Lower leg skin (tissue), 4 donors: Measurements from ENCODE around the gene TEN1. TPM values are rescaled to one million over a fixed set of nuclear protein-coding genes. Genes with fewer than 3 reads are reported as not detected.

Source experiments
- DNase-seq, 2 donors: peaks; one replicate each; pipeline ENCODE4 v3.0.0-alpha.2; 2019; ENCODE audit warnings: low spot score in 2 of 2
- H3K4me3 ChIP-seq: fragments of 200-600 bp; sonication (generic); 2 replicates; pipeline ENCODE4 v1.5.1; 2017; ENCODE audit warnings: mild to moderate bottlenecking, low read depth; ENCODE audit not compliant: poor library complexity, severe bottlenecking
- CTCF ChIP-seq, 3 donors: fragments of 450-650 bp; IDR thresholded peaks; one replicate each; pipeline ENCODE4 v1.5.1; 2016; ENCODE audit warnings: antibody characterized with exemption in 3 of 3, mild to moderate bottlenecking in 3 of 3, moderate library complexity in 2 of 3
- POLR2A ChIP-seq, 2 donors: fragments of 450-650 bp; IDR thresholded peaks; one replicate each; pipeline ENCODE4 v1.6.1; 2016 to 2017; ENCODE audit warnings: antibody characterized with exemption in 2 of 2, mild to moderate bottlenecking in 1 of 2, moderate library complexity in 1 of 2
- WGBS, 2 donors: methylation state at CpG; one replicate each; pipeline ENCODE4 v1.1.5; 2018; 5-methylcytosine and 5-hydroxymethylcytosine counted together
- intact Hi-C: fragments of 100-400 bp; cut with DNase I; formaldehyde crosslinking; loops from one replicate; pipeline ENCODE4 v1.15.0; 2023; ENCODE audit warnings: low total_unique reads
- total RNA-seq, 4 donors: library from RNA; depleted of rRNA; stranded (reverse); fragments of >200 nt; gene quantifications; one replicate each; pipeline ENCODE4 v1.1.0, GENCODE V29; 2016

TEN1 gene
- total RNA-seq, 4 donors from 2014 or later, result 43.7 to 57.9 (median 49.7) TPM

- H3K4me3 ChIP-seq, result no peak overlapping the region
- no peak for TF ChIP-seq CTCF (IDR thresholded peaks at IDR 0.05)
- DNase-seq, result peak; percentile 57 to 92
- intact Hi-C loops, result no loop called here
- WGBS, 2 donors, result 73 to 78% methylated on average over 7 of the region's 7 CpGs
Observed at GRCh38 chr17:75981019-75981615, 2.1 kb downstream of the TEN1 start.

DNA sequence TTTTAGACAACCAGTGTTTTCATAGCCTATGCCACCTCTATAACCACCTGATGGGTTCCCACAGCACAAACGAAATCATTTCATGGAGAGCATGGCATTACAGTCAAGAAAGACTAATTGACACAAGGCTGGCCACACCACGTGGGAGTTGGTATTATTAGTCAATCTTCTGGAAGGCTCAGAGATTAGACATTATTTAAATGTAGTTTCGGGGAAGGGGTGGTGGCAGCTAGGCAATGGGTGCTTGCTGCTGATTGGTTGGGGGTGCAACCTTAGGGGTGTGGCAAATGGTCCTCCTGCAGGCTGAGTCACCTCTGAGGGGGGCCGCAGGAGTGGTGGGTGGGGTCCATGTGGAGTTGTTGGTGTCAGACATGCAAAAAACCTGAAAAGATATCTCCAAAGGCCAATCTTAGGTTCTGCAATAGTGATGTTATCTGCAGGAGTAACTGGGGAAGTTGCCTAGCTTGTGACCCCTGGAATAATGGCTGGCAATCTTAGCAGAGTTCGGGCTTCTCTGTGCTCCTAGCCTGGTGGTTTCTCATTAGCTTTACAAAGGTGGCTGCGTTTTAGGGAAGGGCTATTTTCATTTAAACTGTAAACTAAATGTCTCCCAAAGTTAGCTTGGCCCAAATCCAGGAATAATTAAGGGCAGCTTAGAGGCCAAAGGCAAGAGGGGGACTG is 4.6 kb downstream of the TEN1 start:
- 28 to 29% methylated on average over 6 of the region's 6 CpGs for WGBS, 2 donors
- peak; percentile 84 to 93 for DNase-seq
- no peak for TF ChIP-seq POLR2A (IDR thresholded peaks at IDR 0.05)
- no peak for TF ChIP-seq CTCF (IDR thresholded peaks at IDR 0.05)
- H3K4me3 ChIP-seq, result no peak overlapping the region
- intact Hi-C loops, result no loop called here

GRCh38 chr17:75985986-75986385 is 6.9 kb downstream of the TEN1 start:
- 66 to 69% methylated on average over 4 of the region's 4 CpGs for whole genome bisulfite sequencing, 2 donors
- TF ChIP-seq CTCF (IDR thresholded peaks at IDR 0.05), result no peak
- TF ChIP-seq POLR2A (IDR thresholded peaks at IDR 0.05), result no peak
- DNase-seq, result no peak
- intact Hi-C loops, result no loop called here
- H3K4me3 ChIP-seq, result no peak overlapping the region

GRCh38 chr17:75987041-75987440 is 8.0 kb downstream of the TEN1 start:
- TF ChIP-seq CTCF (IDR thresholded peaks at IDR 0.05), result no peak
- DNase-seq, result no peak
- intact Hi-C loops, result no loop called here

DNA sequence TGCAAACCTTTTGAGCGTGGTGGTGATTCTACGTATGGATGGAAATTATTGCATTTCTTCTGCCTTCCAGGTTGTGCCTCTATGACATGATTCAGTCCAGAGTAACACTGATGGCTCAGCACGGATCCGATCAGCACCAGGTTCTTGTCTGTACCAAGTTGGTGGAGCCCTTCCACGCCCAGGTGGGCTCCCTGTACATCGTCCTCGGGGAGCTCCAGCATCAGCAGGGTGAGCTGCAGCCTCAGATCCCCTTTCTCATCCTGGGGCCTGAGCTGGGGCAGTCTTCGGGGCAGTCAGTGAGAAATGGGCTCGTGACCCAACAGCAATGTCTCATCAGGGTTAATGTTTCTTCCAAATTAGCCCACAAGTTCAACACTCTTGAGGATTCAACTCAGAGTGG is 12.4 kb downstream of the TEN1 start:
- H3K4me3 ChIP-seq, result no peak overlapping the region
- TF ChIP-seq POLR2A (IDR thresholded peaks at IDR 0.05) (no peak), CTCF (IDR thresholded peaks at IDR 0.05) (no peak)
- no peak for DNase-seq
- intact Hi-C loops, result no loop called here
- 95 to 98% methylated on average over 9 of the region's 9 CpGs for WGBS, 2 donors

More at GRCh38 chr17:75987041-75987440, 8.0 kb downstream of the TEN1 start:
- no peak overlapping the region for H3K4me3 ChIP-seq
- 65 to 66% methylated on average over 4 of the region's 4 CpGs for WGBS, 2 donors
